K562 (cell line): ENCODE results near the gene MVD. TPM values are rescaled to one million over a fixed set of nuclear protein-coding genes. Genes with fewer than 3 reads are reported as not detected.

ENCODE experiments used
- ATAC-seq: fragments of 200-7000 bp; cut with Tn5 transposase; 3 replicates; pipeline ENCODE4 v1.9.1; 2020; ENCODE audit warnings: moderate library complexity
- BruUV-seq: library from RNA; stranded (reverse); fragments of 400-500 nt; replicated peaks from 2 replicates; lab custom pipeline; 2021; lab: Mats Ljungman, UMichigan
- CTCF ChIA-PET: fragments of 300-600 bp; formaldehyde crosslinking; extraction: SDS; loops from one replicate; lab custom pipeline; 2021; ENCODE audit warnings: low intra/inter-chr PET ratio; lab: Yijun Ruan, JAX
- POLR2A ChIA-PET: fragments of 300-600, 350-650 bp; sonication (Branson Sonifier 250); formaldehyde crosslinking; extraction: SDS; loops from one replicate; lab custom pipeline; 2021; ENCODE audit warnings: antibody characterized with exemption, inconsistent platforms; lab: Yijun Ruan, JAX
- DNase-seq, 4 experiments: peaks; one replicate each; pipeline versions ENCODE4 v3.0.0 to v3.0.0-alpha.2; 2011 to 2018; ENCODE audit warnings: low spot score in 3 of 4, mixed read lengths in 3 of 4; ENCODE audit errors: extremely low read depth in 1 of 4
- FAIRE-seq: peaks from 2 replicates; lab custom pipeline; 2011; peaks lifted over from hg19 to GRCh38; lab: Jason Lieb, UNC
- H2AFZ ChIP-seq: 2 replicates; pipeline ENCODE4 v1.6.0; 2011; ENCODE audit warnings: low read depth, low read length, control low read depth, inconsistent platforms
- H3K27ac ChIP-seq: fragments of 200-600 bp; 3 replicates; pipeline ENCODE4 v1.8.0; 2011; ENCODE audit warnings: low read depth, mild to moderate bottlenecking, control low read depth, inconsistent platforms, low read length, moderate library complexity, mixed read lengths; ENCODE audit errors: extremely low read depth
- H3K27me3 ChIP-seq, 2 experiments: fragments of 300-600 bp in 1 of 2; 2 replicates in 1 of 2; 3 replicates in 1 of 2; pipeline versions ENCODE4 v1.6.0 to v1.8.0; 2011; ENCODE audit warnings: inconsistent platforms in 2 of 2, low read length in 2 of 2, mild to moderate bottlenecking in 1 of 2, mixed read lengths in 1 of 2, moderate library complexity in 1 of 2; ENCODE audit not compliant: control insufficient read depth in 2 of 2, insufficient read depth in 2 of 2
- H3K36me3 ChIP-seq: fragments of 300-600 bp; 3 replicates; pipeline ENCODE4 v1.8.0; 2011; ENCODE audit warnings: mild to moderate bottlenecking, low read length, inconsistent platforms; ENCODE audit not compliant: control insufficient read depth, insufficient read depth
- H3K4me1 ChIP-seq, 2 experiments: fragments of 200-600 bp in 1 of 2; replicated peaks in 1 of 2; 2 replicates in 1 of 2; 3 replicates in 1 of 2; pipeline versions ENCODE4 v1.5.1 to v1.8.0; 2011; ENCODE audit warnings: inconsistent platforms in 2 of 2, low read length in 2 of 2, mild to moderate bottlenecking in 1 of 2, mixed read lengths in 1 of 2, moderate library complexity in 1 of 2; ENCODE audit not compliant: control insufficient read depth in 2 of 2, insufficient read depth in 2 of 2
- H3K4me2 ChIP-seq: 2 replicates; pipeline ENCODE4 v1.6.1; 2011; ENCODE audit warnings: low read length, control low read depth, inconsistent platforms, mixed read lengths; ENCODE audit not compliant: insufficient read depth
- H3K4me3 ChIP-seq: fragments of 200-600 bp; sonication (generic), shearing (Covaris generic); 2 replicates; pipeline ENCODE4 v1.5.1; 2016; ENCODE audit warnings: control low read depth, inconsistent platforms
- H3K79me2 ChIP-seq: fragments of 200-600 bp; 3 replicates; pipeline ENCODE4 v1.8.0; 2011; ENCODE audit warnings: low read length, inconsistent platforms; ENCODE audit not compliant: control insufficient read depth, insufficient read depth
- H3K9ac ChIP-seq, 2 experiments: 2 replicates each; pipeline versions ENCODE4 v1.6.0 to v1.6.1; 2011; ENCODE audit warnings: low read depth in 2 of 2, low read length in 2 of 2, control low read depth in 1 of 2, inconsistent platforms in 1 of 2, mild to moderate bottlenecking in 1 of 2, mixed read lengths in 1 of 2; ENCODE audit not compliant: insufficient read depth in 1 of 2
- H3K9me1 ChIP-seq: one replicate; pipeline ENCODE4 v1.6.0; 2011; ENCODE audit warnings: inconsistent platforms, mild to moderate bottlenecking, low read length, moderate library complexity; ENCODE audit not compliant: control insufficient read depth, insufficient read depth
- H3K9me3 ChIP-seq: replicated peaks from 2 replicates; pipeline ENCODE4 v1.5.1; 2011; ENCODE audit warnings: low read depth, low read length, inconsistent platforms; ENCODE audit not compliant: control insufficient read depth, insufficient read depth
- H4K20me1 ChIP-seq: replicated peaks from 2 replicates; pipeline ENCODE4 v1.6.1; 2011; ENCODE audit warnings: low read length, inconsistent platforms, mixed read lengths; ENCODE audit not compliant: control insufficient read depth, insufficient read depth
- BRD9 ChIP-seq: fragments of 450-650 bp; IDR thresholded peaks from 2 replicates; pipeline ENCODE4 v1.6.1; 2018; ENCODE audit warnings: low read depth; ENCODE audit not compliant: partially characterized antibody
- COPS2 ChIP-seq: fragments of 450-650 bp; conservative IDR thresholded peaks from 2 replicates; pipeline ENCODE4 v1.6.1; 2016; ENCODE audit warnings: mild to moderate bottlenecking, moderate library complexity
- KDM5B ChIP-seq: fragments of 200-600 bp; sonication (generic); IDR thresholded peaks from 2 replicates; pipeline ENCODE4 v1.6.1; 2012; ENCODE audit warnings: low read depth, mild to moderate bottlenecking, moderate library complexity, low read length, control low read depth, inconsistent platforms; ENCODE audit not compliant: insufficient replicate concordance
- NFIC ChIP-seq: fragments of 450-650 bp; IDR thresholded peaks from 2 replicates; pipeline ENCODE4 v1.6.1; 2017; ENCODE audit warnings: mild to moderate bottlenecking, inconsistent platforms
- TCFL5 ChIP-seq: fragments of 250-450 bp; sonication (Bioruptor Pico); conservative IDR thresholded peaks from 2 replicates; pipeline ENCODE4 v1.6.1; 2021; ENCODE audit warnings: mild to moderate bottlenecking, moderate library complexity, matching md5 sums
- TFAP4 ChIP-seq: sonication (generic); formaldehyde crosslinking; IDR thresholded peaks from 2 replicates; pipeline ENCODE4 v1.8.0; 2022; ENCODE audit warnings: missing genetic modification reagents, mild to moderate bottlenecking, moderate library complexity, borderline replicate concordance
- UBTF ChIP-seq, 2 experiments: IDR thresholded peaks; 2 replicates each; pipeline ENCODE4 v1.6.1; 2012; ENCODE audit warnings: improper control_type of control experiment in 2 of 2, low read depth in 2 of 2, low read length in 2 of 2, borderline replicate concordance in 1 of 2
- USF1 ChIP-seq: sonication (generic); formaldehyde crosslinking; IDR thresholded peaks from 2 replicates; pipeline ENCODE4 v1.9.0; 2022; ENCODE audit warnings: mild to moderate bottlenecking, missing genetic modification reagents
- YY1 ChIP-seq, 3 experiments: IDR thresholded peaks; 2 replicates each; pipeline ENCODE4 v1.6.1; 2011; ENCODE audit warnings: low read length in 2 of 3, mild to moderate bottlenecking in 2 of 3, moderate library complexity in 2 of 3, borderline replicate concordance in 1 of 3, control low read depth in 1 of 3, low read depth in 1 of 3; ENCODE audit not compliant: insufficient read depth in 3 of 3, insufficient replicate concordance in 2 of 3, control insufficient read depth in 1 of 3, insufficient read length in 1 of 3; ENCODE audit errors: extremely low read depth in 1 of 3
- ZNF143 ChIP-seq: sonication (generic); formaldehyde crosslinking; IDR thresholded peaks from 2 replicates; pipeline ENCODE4 v1.9.0; 2022; ENCODE audit warnings: mild to moderate bottlenecking, missing genetic modification reagents
- ZNF316 ChIP-seq: fragments of 450-650 bp; IDR thresholded peaks from 2 replicates; pipeline ENCODE4 v1.6.1; 2016
- WGBS: fragments of 100-300 bp; shearing (Covaris generic); methylation state at CpG from one replicate; pipeline ENCODE4 v1.1.6; 2016; ENCODE audit warnings: low coverage, mixed read lengths; ENCODE audit not compliant: insufficient coverage; ENCODE audit errors: missing lambda C conversion rate; 5-methylcytosine and 5-hydroxymethylcytosine counted together
- in situ Hi-C: fragments of 300-500 bp; cut with MboI; formaldehyde crosslinking; loops from 4 replicates; pipeline ENCODE4 v1.15.0; 2018; ENCODE audit warnings: inconsistent platforms, mixed read lengths
- intact Hi-C: fragments of 100-400 bp; cut with micrococcal nuclease; formaldehyde crosslinking; loops from 2 replicates; pipeline ENCODE4 v1.14.2; 2022
- polyA plus RNA-seq, 8 experiments: library from polyadenylated mRNA; depleted of rRNA in 4 of 8; stranded (reverse) in 5 of 8; unstranded in 3 of 8; fragments of >200 nt; fragmentation: Nextera tagmentation in 2 of 8; fragmentation: Illumina TruSeq in 1 of 8; extraction: Ambion mirVana in 2 of 8; extraction: Trizol in 1 of 8; gene quantifications; 2 replicates each; pipeline versions ENCODE4 v1.2.1 to v1.2.3, GENCODE V29; 2011 to 2014; ENCODE audit warnings: inconsistent platforms in 1 of 8, missing spikeins in 1 of 8
- total RNA-seq, 7 experiments: library from RNA; depleted of rRNA in 6 of 7; stranded (reverse); fragments of >200 nt in 6 of 7; fragmentation: Illumina TruSeq in 2 of 7; extraction: Trizol in 2 of 7; gene quantifications; 2 replicates each; pipeline versions ENCODE4 v1.2.1 to v1.2.3, GENCODE V29; 2011 to 2021; ENCODE audit warnings: low replicate concordance in 1 of 7

The MVD gene
- total and polyA plus RNA-seq, 9 of the 15 experiments (the other 6 are each of a cell fraction or from before 2014, with no cell fraction given): 12.2 to 141 (median 45.3) TPM

GRCh38 chr16:88710556-88710955 lies 47.7 kb upstream of the MVD start (continued):
- TF ChIP-seq BRD9 (no peak), UBTF (IDR thresholded peaks at IDR 0.05; ENCODE audit: borderline replicate concordance in 1 of 2, low read depth in 2 of 2, low read length in 2 of 2) (no peak), TCFL5 (CRISPR knock-in tag) (no peak), KDM5B (no peak), COPS2 (no peak)
- TF ChIP-seq, all 486 proteins: peak for 0

- peaks cover 3% of the 10 kb centered on the region for H3K9me1 ChIP-seq
- peaks cover 85% of the 10 kb centered on the region for H3K79me2 ChIP-seq
- H3K4me3 ChIP-seq: peak overlapping the region; percentile 98
- H2AFZ ChIP-seq: peak overlapping the region; percentile 77; the same call in 1 of the 2 replicates
- ChIA-PET CTCF (no interaction called here), POLR2A (interaction anchor here (0.6 to 1.3 kb wide), 6 partner anchors 9 to 151 kb away, joined by 3 to 7 read pairs (median 4); no protein-coding TSS in a partner anchor)
- peaks cover 59% of the 10 kb centered on the region; the same call in 2 of the 3 replicates for H3K36me3 ChIP-seq
- FAIRE-seq: peak; percentile 83
- no TSS peak for BruUV-seq
- H3K9me3 ChIP-seq: no peaks in the 10 kb centered on the region
- peak; percentile 4; the same call in 2 of the 3 replicates for ATAC-seq
- peak overlapping the region; percentile 86 to 99 for H3K9ac ChIP-seq
- peak in 2 of 4 experiments; percentile 58 to 59 for DNase-seq
- peak overlapping the region; percentile 65 for H3K27ac ChIP-seq
- peaks cover 22% of the 10 kb centered on the region; the same call in 1 of the 2 replicates for H4K20me1 ChIP-seq
- in situ Hi-C loops: no loop called here
- 5% methylated on average over 17 of the region's 17 CpGs for WGBS
- peak overlapping the region; percentile 90 for H3K4me2 ChIP-seq
- intact Hi-C loops: loop anchor here (5.0 kb wide), 1 partner anchor 45 kb away; the partner anchor contains the start of gene MVD
- no peaks in the 10 kb centered on the region for H3K27me3 ChIP-seq
- peaks cover 6 to 76% of the 10 kb centered on the region in 2 experiments; a peak in 4 of 5 replicates for H3K4me1 ChIP-seq
- TF ChIP-seq ZNF316 (0 out of 2 replicates have a peak, but pooled peaks have one; percentile 29), ZNF143 (0 out of 2 replicates have a peak, but pooled peaks have one; percentile 51), TFAP4 (no peak), USF1 (CRISPR knock-in tag) (peak; percentile 36; the same call in 1 of the 2 replicates), NFIC (peak; percentile 56), YY1 (IDR thresholded peaks at IDR 0.05; ENCODE audit: borderline replicate concordance in 1 of 3, control insufficient read depth in 1 of 3, extremely low read depth in 1 of 3, insufficient read depth in 3 of 3, insufficient read length in 1 of 3, insufficient replicate concordance in 2 of 3, low read depth in 1 of 3, low read length in 2 of 3) (peak in 1 of 3 experiments; percentile 30)
These were observed 44.3 kb upstream of the MVD start for GRCh38 chr16:88706965-88707826.
